ENCODE data around the gene FBLN5. TPM values are rescaled to one million over a fixed set of nuclear protein-coding genes. Genes with fewer than 3 reads are reported as not detected.

The FBLN5 gene
- total and polyA plus RNA-seq, 4 donors, result 3.9 to 21.8 (median 14.8) TPM

- TF ChIP-seq TAF1 (conservative IDR thresholded peaks at IDR 0.05), result no peak
- no peak for TF ChIP-seq REST (IDR thresholded peaks at IDR 0.05)
- TF ChIP-seq MAX (IDR thresholded peaks at IDR 0.05), result no peak
- no peak for TF ChIP-seq HNF4A (conservative IDR thresholded peaks at IDR 0.05)
- TF ChIP-seq SP1 (IDR thresholded peaks at IDR 0.05), result no peak
- TF ChIP-seq FOXA1 (IDR thresholded peaks at IDR 0.05), result no peak
- TF ChIP-seq JUND (IDR thresholded peaks at IDR 0.05), result no peak
- TF ChIP-seq HNF4G (IDR thresholded peaks at IDR 0.05), result no peak
- no peak for TF ChIP-seq GABPA (IDR thresholded peaks at IDR 0.05 in 1 of 2, conservative IDR thresholded peaks at IDR 0.05 in 1 of 2)
- TF ChIP-seq RXRA (IDR thresholded peaks at IDR 0.05), result no peak
- no peak for TF ChIP-seq ATF3 (IDR thresholded peaks at IDR 0.05)
- TF ChIP-seq NR2F2 (IDR thresholded peaks at IDR 0.05), result no peak
- TF ChIP-seq RAD21 (IDR thresholded peaks at IDR 0.05), result no peak
- TF ChIP-seq CTCF (IDR thresholded peaks at IDR 0.05; ENCODE audit: low read depth, low read length, missing input control), result no peak
- TF ChIP-seq FOXA2 (IDR thresholded peaks at IDR 0.05), result no peak
- no peak for TF ChIP-seq ZBTB33 (IDR thresholded peaks at IDR 0.05)
- no peak for TF ChIP-seq YY1 (IDR thresholded peaks at IDR 0.05)
- no peak for TF ChIP-seq EGR1 (IDR thresholded peaks at IDR 0.05; ENCODE audit: low read depth in 2 of 2)
- Histone ChIP-seq H3K4me1 (ENCODE audit: control insufficient read depth in 4 of 4, insufficient read depth in 4 of 4, low read length in 3 of 4) (no peaks in the 10 kb centered on the region), H3K36me3 (ENCODE audit: control insufficient read depth in 4 of 4, insufficient read depth in 3 of 4, low read depth in 1 of 4, low read length in 3 of 4) (peaks cover 2 to 6% (median 4%) of the 10 kb centered on the region in 4 donors), H3K4me3 (ENCODE audit: low read depth in 1 of 3, low read length in 3 of 3) (no peak overlapping the region), H3K9ac (ENCODE audit: low read depth in 1 of 2, low read length in 2 of 2) (no peak overlapping the region), H3K27me3 (ENCODE audit: control insufficient read depth in 4 of 4, insufficient read depth in 4 of 4, low read length in 3 of 4) (no peaks in the 10 kb centered on the region), H3K9me3 (ENCODE audit: control insufficient read depth in 4 of 4, low read length in 3 of 4) (no peaks in the 10 kb centered on the region), H3K27ac (ENCODE audit: low read depth in 1 of 2, low read length in 2 of 2) (no peak overlapping the region)
- DNase-seq (ENCODE audit: low spot score), result no peak
Observed at GRCh38 chr14:91980157-91980556, 32.7 kb upstream of the FBLN5 start.

Data from liver (tissue), 9 donors.